Mammary epithelial cell (primary cell): ENCODE results near the gene SRXN1.

ENCODE experiments used
- EZH2 ChIP-seq: IDR thresholded peaks from 2 replicates; pipeline ENCODE4 v1.6.1; 2012; ENCODE audit warnings: low read length, inconsistent platforms, borderline replicate concordance
- TF ChIP-seq, protein P1 (sequence below), 2 donors: IDR thresholded peaks in 1 of 2; conservative IDR thresholded peaks in 1 of 2; 2 replicates each; pipeline ENCODE4 v1.5.1; 2011 to 2012; ENCODE audit warnings: inconsistent platforms in 2 of 2, low read length in 2 of 2, mild to moderate bottlenecking in 2 of 2, control low read depth in 1 of 2, low read depth in 1 of 2; ENCODE audit not compliant: insufficient read depth in 1 of 2; ENCODE audit errors: extremely low read depth in 1 of 2

DNA sequence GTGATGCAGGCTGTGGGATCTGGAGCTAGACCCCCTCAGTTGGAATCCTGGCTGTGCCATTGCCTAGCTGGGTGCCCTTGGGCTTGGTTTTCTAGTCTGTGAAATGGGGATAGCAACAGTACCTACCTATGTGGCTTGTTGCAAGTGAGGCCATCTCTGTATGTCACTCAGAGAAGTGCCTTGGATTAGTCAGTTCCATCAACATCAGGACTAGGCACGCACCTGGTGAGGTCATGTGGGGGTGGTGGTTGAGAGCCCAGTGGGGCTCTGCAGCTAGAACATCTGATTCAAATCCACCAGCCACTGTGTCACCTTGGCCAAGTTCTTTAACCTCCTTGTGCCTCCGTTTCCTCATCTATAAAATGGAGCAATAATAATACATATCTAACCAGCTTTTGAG is 55.4 kb downstream of the SRXN1 start:
- no peak for TF ChIP-seq EZH2
- TF ChIP-seq, protein P1, sequence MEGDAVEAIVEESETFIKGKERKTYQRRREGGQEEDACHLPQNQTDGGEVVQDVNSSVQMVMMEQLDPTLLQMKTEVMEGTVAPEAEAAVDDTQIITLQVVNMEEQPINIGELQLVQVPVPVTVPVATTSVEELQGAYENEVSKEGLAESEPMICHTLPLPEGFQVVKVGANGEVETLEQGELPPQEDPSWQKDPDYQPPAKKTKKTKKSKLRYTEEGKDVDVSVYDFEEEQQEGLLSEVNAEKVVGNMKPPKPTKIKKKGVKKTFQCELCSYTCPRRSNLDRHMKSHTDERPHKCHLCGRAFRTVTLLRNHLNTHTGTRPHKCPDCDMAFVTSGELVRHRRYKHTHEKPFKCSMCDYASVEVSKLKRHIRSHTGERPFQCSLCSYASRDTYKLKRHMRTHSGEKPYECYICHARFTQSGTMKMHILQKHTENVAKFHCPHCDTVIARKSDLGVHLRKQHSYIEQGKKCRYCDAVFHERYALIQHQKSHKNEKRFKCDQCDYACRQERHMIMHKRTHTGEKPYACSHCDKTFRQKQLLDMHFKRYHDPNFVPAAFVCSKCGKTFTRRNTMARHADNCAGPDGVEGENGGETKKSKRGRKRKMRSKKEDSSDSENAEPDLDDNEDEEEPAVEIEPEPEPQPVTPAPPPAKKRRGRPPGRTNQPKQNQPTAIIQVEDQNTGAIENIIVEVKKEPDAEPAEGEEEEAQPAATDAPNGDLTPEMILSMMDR (conservative IDR thresholded peaks at IDR 0.05 in 1 of 2, IDR thresholded peaks at IDR 0.05 in 1 of 2; ENCODE audit: extremely low read depth in 1 of 2, insufficient read depth in 1 of 2, low read depth in 1 of 2, low read length in 2 of 2): no peak
